Uterus (tissue), 4 donors: ENCODE results near the gene CCDC182. TPM values are rescaled to one million over a fixed set of nuclear protein-coding genes. Genes with fewer than 3 reads are reported as not detected.

Source experiments
- DNase-seq, 2 donors: peaks; one replicate each; pipeline ENCODE4 v3.0.0-alpha.2; 2019 to 2020
- H3K27ac ChIP-seq, 2 donors: fragments of 200-600 bp; sonication (generic); 1 replicate in 1 of 2; 2 replicates in 1 of 2; pipeline ENCODE4 v1.5.1; 2016 to 2018
- H3K27me3 ChIP-seq, 2 donors: fragments of 200-600 bp; sonication (generic); one replicate each; pipeline ENCODE4 v1.5.1; 2018 to 2019; ENCODE audit warnings: control low read depth in 1 of 2
- H3K36me3 ChIP-seq, 2 donors: fragments of 200-600 bp; sonication (generic); one replicate each; pipeline ENCODE4 v1.5.1; 2019; ENCODE audit warnings: control low read depth in 1 of 2
- H3K4me1 ChIP-seq, 2 donors: fragments of 200-600 bp; sonication (generic); one replicate each; pipeline ENCODE4 v1.5.1; 2018 to 2019; ENCODE audit warnings: control low read depth in 1 of 2
- H3K4me3 ChIP-seq, 2 donors: fragments of 200-600 bp; sonication (generic); 1 replicate in 1 of 2; 2 replicates in 1 of 2; pipeline ENCODE4 v1.5.1; 2018 to 2019; ENCODE audit warnings: mild to moderate bottlenecking in 1 of 2
- H3K9me3 ChIP-seq, 2 donors: fragments of 200-600 bp; sonication (generic); one replicate each; pipeline ENCODE4 v1.5.1; 2019; ENCODE audit warnings: control low read depth in 1 of 2
- POLR2A ChIP-seq, 2 donors: fragments of 450-650 bp; IDR thresholded peaks; one replicate each; pipeline ENCODE4 v1.6.1; 2016; ENCODE audit warnings: antibody characterized with exemption in 2 of 2, mild to moderate bottlenecking in 1 of 2, moderate library complexity in 1 of 2
- intact Hi-C: fragments of 100-400 bp; cut with DNase I; formaldehyde crosslinking; loops from one replicate; pipeline ENCODE4 v1.15.1; 2023; ENCODE audit warnings: low total_unique reads
- total RNA-seq, 4 donors: library from RNA; depleted of rRNA in 3 of 4; stranded (reverse); fragments of >200 nt in 3 of 4; gene quantifications; one replicate each; pipeline versions ENCODE4 v1.1.0 to v1.2.4, GENCODE V29; 2014 to 2023
- TF ChIP-seq, protein P1 (sequence below), 4 experiments: fragments of 200-600 bp in 2 of 4; fragments of 450-650 bp in 2 of 4; sonication (generic) in 2 of 4; IDR thresholded peaks; one replicate each; pipeline ENCODE4 v1.5.1; 2016 to 2019; ENCODE audit warnings: antibody characterized with exemption in 4 of 4, mild to moderate bottlenecking in 2 of 4, moderate library complexity in 1 of 4
- donor health status: DM: yes; HTN: yes; CAD: no.

CCDC182 gene
- total RNA-seq, 4 donors from 2014 or later, result not detected

DNA sequence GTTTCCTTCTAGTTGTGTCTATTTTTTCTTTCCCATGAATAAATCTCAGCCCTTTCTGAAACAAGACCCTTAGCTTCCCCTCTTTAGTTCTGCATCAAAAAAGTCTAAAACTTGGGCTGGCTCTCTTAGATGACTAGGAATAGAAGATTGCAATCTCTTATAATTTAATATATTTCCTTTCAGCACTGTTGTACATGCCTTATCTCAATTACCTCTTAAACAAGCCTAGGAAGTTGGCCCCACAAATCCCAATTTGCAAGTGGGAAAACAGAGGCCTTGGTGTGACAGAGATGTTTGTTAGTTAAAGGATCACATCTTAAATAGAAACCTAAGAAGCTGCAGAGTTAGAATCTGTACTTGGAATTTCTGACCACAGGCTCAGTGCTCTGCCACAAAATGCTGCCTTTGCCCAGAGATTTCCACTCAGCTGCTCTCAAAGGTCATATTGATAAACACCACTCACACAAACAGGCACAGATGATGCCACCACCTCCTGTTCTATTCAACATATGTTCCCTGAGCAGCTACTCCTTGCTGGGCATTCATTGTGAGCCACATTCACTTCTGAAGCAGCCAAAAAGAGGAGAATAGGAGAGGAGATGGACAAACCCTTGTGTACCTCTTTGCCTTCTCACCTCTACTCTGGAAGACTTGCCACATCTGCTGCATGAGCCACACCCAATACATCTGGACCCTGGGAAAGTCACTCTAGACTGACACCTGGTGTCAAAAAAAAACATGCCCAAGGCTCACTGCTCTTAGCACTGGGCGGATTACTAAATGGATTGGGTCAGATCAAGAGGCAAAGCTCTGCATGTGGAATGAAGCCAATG, 5.5 kb downstream of the CCDC182 start:
- no peak for DNase-seq
- H3K27ac ChIP-seq, result no peak overlapping the region
- no peaks in the 10 kb centered on the region for H3K4me1 ChIP-seq
- no peak overlapping the region for H3K4me3 ChIP-seq
- intact Hi-C loops, result no loop called here
- no peaks in the 10 kb centered on the region for H3K36me3 ChIP-seq
- no peaks in the 10 kb centered on the region for H3K27me3 ChIP-seq
- TF ChIP-seq, protein P1, sequence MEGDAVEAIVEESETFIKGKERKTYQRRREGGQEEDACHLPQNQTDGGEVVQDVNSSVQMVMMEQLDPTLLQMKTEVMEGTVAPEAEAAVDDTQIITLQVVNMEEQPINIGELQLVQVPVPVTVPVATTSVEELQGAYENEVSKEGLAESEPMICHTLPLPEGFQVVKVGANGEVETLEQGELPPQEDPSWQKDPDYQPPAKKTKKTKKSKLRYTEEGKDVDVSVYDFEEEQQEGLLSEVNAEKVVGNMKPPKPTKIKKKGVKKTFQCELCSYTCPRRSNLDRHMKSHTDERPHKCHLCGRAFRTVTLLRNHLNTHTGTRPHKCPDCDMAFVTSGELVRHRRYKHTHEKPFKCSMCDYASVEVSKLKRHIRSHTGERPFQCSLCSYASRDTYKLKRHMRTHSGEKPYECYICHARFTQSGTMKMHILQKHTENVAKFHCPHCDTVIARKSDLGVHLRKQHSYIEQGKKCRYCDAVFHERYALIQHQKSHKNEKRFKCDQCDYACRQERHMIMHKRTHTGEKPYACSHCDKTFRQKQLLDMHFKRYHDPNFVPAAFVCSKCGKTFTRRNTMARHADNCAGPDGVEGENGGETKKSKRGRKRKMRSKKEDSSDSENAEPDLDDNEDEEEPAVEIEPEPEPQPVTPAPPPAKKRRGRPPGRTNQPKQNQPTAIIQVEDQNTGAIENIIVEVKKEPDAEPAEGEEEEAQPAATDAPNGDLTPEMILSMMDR (IDR thresholded peaks at IDR 0.05), result peak in 2 of 4 experiments; percentile 7 to 25
- TF ChIP-seq POLR2A (IDR thresholded peaks at IDR 0.05), result no peak
- H3K9me3 ChIP-seq, result no peaks in the 10 kb centered on the region

DNA sequence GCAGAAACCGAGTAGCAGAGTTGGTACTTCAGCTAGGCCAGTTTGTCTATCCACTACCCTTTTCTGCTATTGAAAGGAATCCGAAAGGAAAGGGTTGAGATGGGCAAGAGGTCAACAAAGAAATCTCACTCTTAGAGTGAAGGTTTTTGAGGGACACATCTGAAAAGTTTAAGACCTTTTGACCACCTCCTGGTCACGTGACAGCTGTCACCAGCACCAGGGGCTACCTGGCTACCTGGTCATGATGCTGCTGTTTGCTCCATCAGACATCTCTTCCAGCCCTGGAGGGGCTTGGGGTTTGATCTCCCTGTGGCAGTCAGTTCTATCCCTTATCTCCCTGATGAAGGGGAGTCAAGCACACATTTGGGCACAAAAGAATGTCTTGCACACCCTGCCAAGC, 7.6 kb downstream of the CCDC182 start:
- intact Hi-C loops, result no loop called here
- no peaks in the 10 kb centered on the region for H3K27me3 ChIP-seq
- H3K9me3 ChIP-seq, result no peaks in the 10 kb centered on the region
- no peak for DNase-seq
- no peak overlapping the region for H3K4me3 ChIP-seq
- no peak for TF ChIP-seq POLR2A (IDR thresholded peaks at IDR 0.05)
- TF ChIP-seq, protein P1 (IDR thresholded peaks at IDR 0.05), result no peak
- H3K4me1 ChIP-seq, result no peaks in the 10 kb centered on the region
- no peak overlapping the region for H3K27ac ChIP-seq
- H3K36me3 ChIP-seq, result no peaks in the 10 kb centered on the region

- Histone ChIP-seq H3K4me1 (no peaks in the 10 kb centered on the region), H3K27me3 (no peaks in the 10 kb centered on the region), H3K9me3 (no peaks in the 10 kb centered on the region), H3K4me3 (no peak overlapping the region), H3K36me3 (no peaks in the 10 kb centered on the region), H3K27ac (no peak overlapping the region)
- no peak for TF ChIP-seq POLR2A (IDR thresholded peaks at IDR 0.05)
- TF ChIP-seq, protein P1 (IDR thresholded peaks at IDR 0.05), result no peak
- intact Hi-C loops, result no loop called here
- no peak for DNase-seq
These were observed 9.4 kb downstream of the CCDC182 start for GRCh38 chr17:57735707-57736106.

- TF ChIP-seq, protein P1 (IDR thresholded peaks at IDR 0.05), result no peak
- TF ChIP-seq POLR2A (IDR thresholded peaks at IDR 0.05), result no peak
- Histone ChIP-seq H3K9me3 (no peaks in the 10 kb centered on the region), H3K27ac (no peak overlapping the region), H3K27me3 (no peaks in the 10 kb centered on the region), H3K36me3 (no peaks in the 10 kb centered on the region), H3K4me1 (no peaks in the 10 kb centered on the region), H3K4me3 (no peak overlapping the region)
- no peak for DNase-seq
- intact Hi-C loops, result no loop called here
These were observed 9.9 kb downstream of the CCDC182 start for GRCh38 chr17:57735230-57735629.

- H3K27me3 ChIP-seq, result no peaks in the 10 kb centered on the region
- DNase-seq, result no peak
- TF ChIP-seq, protein P1 (IDR thresholded peaks at IDR 0.05), result no peak
- TF ChIP-seq POLR2A (IDR thresholded peaks at IDR 0.05), result no peak
- H3K27ac ChIP-seq, result no peak overlapping the region
- no peaks in the 10 kb centered on the region for H3K36me3 ChIP-seq
- H3K4me3 ChIP-seq, result no peak overlapping the region
- no peaks in the 10 kb centered on the region for H3K4me1 ChIP-seq
- H3K9me3 ChIP-seq, result no peaks in the 10 kb centered on the region
- intact Hi-C loops, result no loop called here
These were observed 12.0 kb downstream of the CCDC182 start for GRCh38 chr17:57733085-57733484.
